Testis (tissue), 3 donors: ENCODE data around the gene NFIL3. TPM values are rescaled to one million over a fixed set of nuclear protein-coding genes. Genes with fewer than 3 reads are reported as not detected.
"Not testable (repeated sequence)": the region's sequence is repeated elsewhere in the genome, so short reads cannot be mapped to it uniquely, and the experiment has no call there.

Experiments
- DNase-seq: peaks from one replicate; pipeline ENCODE4 v3.0.0-alpha.2; 2019
- H3K27ac ChIP-seq, 2 donors: fragments of 200-600 bp; sonication (generic); one replicate each; pipeline ENCODE4 v1.5.1; 2019
- H3K27me3 ChIP-seq: fragments of 200-600 bp; sonication (generic); one replicate; pipeline ENCODE4 v1.5.1; 2019
- H3K36me3 ChIP-seq: fragments of 200-600 bp; sonication (generic); one replicate; pipeline ENCODE4 v1.5.1; 2017; ENCODE audit warnings: low read depth; ENCODE audit errors: missing control alignments
- H3K4me1 ChIP-seq: fragments of 200-600 bp; sonication (generic); one replicate; pipeline ENCODE4 v1.5.1; 2019
- H3K4me3 ChIP-seq, 2 donors: fragments of 200-600 bp; sonication (generic); one replicate each; pipeline ENCODE4 v1.5.1; 2017 to 2019
- H3K9me3 ChIP-seq: fragments of 200-600 bp; sonication (generic); one replicate; pipeline ENCODE4 v1.5.1; 2017
- POLR2A ChIP-seq: fragments of 450-650 bp; IDR thresholded peaks from one replicate; pipeline ENCODE4 v1.6.1; 2017; ENCODE audit warnings: antibody characterized with exemption, mild to moderate bottlenecking, moderate library complexity
- WGBS, 2 donors: methylation state at CpG; one replicate each; pipeline ENCODE4 v1.1.5; 2018; 5-methylcytosine and 5-hydroxymethylcytosine counted together
- intact Hi-C: fragments of 100-400 bp; cut with DNase I; formaldehyde crosslinking; loops from one replicate; pipeline ENCODE4 v1.15.1; 2023; ENCODE audit warnings: low total_unique reads
- polyA plus RNA-seq: library from polyadenylated mRNA; stranded (reverse); fragments of 350-450 nt; fragmentation: Illumina TruSeq; extraction: RNeasy Lipid Tissue Mini Kit (QIAGEN cat#74804); gene quantifications from one replicate; pipeline ENCODE4 v1.2.3, GENCODE V29; 2014; ENCODE audit warnings: low read depth, low replicate concordance; ENCODE audit not compliant: insufficient read depth
- total RNA-seq, 2 donors: library from RNA; depleted of rRNA; stranded (reverse); fragments of >200 nt; gene quantifications; one replicate each; pipeline ENCODE4 v1.2.3, GENCODE V29; 2016
- TF ChIP-seq, protein P1 (sequence below), 3 experiments: fragments of 450-650 bp in 2 of 3; fragments of 200-600 bp in 1 of 3; sonication (generic) in 1 of 3; IDR thresholded peaks; one replicate each; pipeline ENCODE4 v1.5.1; 2016 to 2019; ENCODE audit warnings: antibody characterized with exemption in 3 of 3, mild to moderate bottlenecking in 2 of 3, moderate library complexity in 1 of 3

Gene NFIL3
- total and polyA plus RNA-seq, 3 donors from 2014 or later, result 25.3 to 34.8 (median 30.5) TPM

GRCh38 chr9:91378695-91379127 is 44.9 kb downstream of the NFIL3 start:
- Histone ChIP-seq H3K4me1 (no peaks in the 10 kb centered on the region), H3K36me3 (no peaks in the 10 kb centered on the region), H3K27ac (no peak overlapping the region), H3K27me3 (no peaks in the 10 kb centered on the region), H3K9me3 (no peaks in the 10 kb centered on the region), H3K4me3 (no peak overlapping the region)
- no peak for DNase-seq
- intact Hi-C loops, result no loop called here
- 91 to 93% methylated on average over 2 of the region's 2 CpGs for WGBS, 2 donors
- TF ChIP-seq, protein P1, sequence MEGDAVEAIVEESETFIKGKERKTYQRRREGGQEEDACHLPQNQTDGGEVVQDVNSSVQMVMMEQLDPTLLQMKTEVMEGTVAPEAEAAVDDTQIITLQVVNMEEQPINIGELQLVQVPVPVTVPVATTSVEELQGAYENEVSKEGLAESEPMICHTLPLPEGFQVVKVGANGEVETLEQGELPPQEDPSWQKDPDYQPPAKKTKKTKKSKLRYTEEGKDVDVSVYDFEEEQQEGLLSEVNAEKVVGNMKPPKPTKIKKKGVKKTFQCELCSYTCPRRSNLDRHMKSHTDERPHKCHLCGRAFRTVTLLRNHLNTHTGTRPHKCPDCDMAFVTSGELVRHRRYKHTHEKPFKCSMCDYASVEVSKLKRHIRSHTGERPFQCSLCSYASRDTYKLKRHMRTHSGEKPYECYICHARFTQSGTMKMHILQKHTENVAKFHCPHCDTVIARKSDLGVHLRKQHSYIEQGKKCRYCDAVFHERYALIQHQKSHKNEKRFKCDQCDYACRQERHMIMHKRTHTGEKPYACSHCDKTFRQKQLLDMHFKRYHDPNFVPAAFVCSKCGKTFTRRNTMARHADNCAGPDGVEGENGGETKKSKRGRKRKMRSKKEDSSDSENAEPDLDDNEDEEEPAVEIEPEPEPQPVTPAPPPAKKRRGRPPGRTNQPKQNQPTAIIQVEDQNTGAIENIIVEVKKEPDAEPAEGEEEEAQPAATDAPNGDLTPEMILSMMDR (IDR thresholded peaks at IDR 0.05), result no peak
- TF ChIP-seq POLR2A, result no peak

DNA sequence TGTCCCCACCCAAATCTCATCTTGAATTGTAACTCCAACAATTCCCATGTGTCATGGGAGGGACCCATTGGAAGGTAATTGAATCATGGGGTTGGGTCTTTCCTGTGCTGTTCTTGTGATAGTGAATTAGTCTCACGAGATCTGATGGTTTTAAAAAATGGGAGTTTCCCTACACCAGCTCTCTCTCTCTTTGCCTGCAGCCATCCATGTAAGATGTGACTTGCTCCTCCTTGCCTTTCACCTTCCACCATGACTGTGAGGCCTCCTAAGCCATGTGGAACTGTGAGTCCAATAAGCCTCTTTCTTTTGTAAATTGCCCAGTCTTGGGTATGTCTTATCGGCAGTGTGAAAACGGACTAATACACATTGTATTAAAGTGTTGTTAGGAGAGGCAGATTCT is 45.6 kb downstream of the NFIL3 start:
- H3K36me3 ChIP-seq, DNase-seq, H3K9me3 ChIP-seq, H3K27ac ChIP-seq, intact Hi-C loops, H3K4me3 ChIP-seq, H3K4me1 ChIP-seq, H3K27me3 ChIP-seq: not testable (repeated sequence)
- WGBS, 2 donors, result 92 to 96% methylated on average over 3 of the region's 3 CpGs

DNA sequence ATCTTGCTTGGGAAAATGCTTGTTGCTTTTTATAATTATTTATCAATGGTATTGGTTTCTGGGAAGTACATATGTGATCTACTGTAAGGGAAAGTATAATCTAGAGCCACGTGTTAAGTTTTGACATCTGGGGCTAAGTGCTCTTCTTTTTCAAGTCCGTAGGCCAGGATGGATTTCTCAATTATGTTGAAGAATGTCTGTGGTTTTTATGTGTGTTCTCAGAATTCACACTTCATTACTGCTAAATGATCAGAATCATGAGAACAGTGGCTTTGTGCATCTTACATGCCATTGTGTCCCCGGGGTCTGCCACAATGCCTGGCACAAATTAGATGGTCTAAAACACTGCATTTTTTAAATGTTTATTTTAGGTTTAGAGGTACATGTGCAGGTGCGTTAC is 47.4 kb downstream of the NFIL3 start:
- Histone ChIP-seq H3K9me3 (no peaks in the 10 kb centered on the region), H3K4me3 (no peak overlapping the region), H3K4me1 (no peaks in the 10 kb centered on the region), H3K27me3 (no peaks in the 10 kb centered on the region), H3K36me3 (no peaks in the 10 kb centered on the region), H3K27ac (no peak overlapping the region)
- TF ChIP-seq, protein P1 (IDR thresholded peaks at IDR 0.05), result no peak
- no peak for TF ChIP-seq POLR2A
- 82 to 86% methylated on average over 4 of the region's 4 CpGs for whole genome bisulfite sequencing, 2 donors
- DNase-seq, result no peak
- intact Hi-C loops, result no loop called here

- intact Hi-C loops, result no loop called here
- TF ChIP-seq, protein P1 (IDR thresholded peaks at IDR 0.05), result no peak
- TF ChIP-seq POLR2A, result no peak
- no peaks in the 10 kb centered on the region for H3K27me3 ChIP-seq
- H3K4me1 ChIP-seq, result no peaks in the 10 kb centered on the region
- DNase-seq, result no peak
- H3K9me3 ChIP-seq, result no peaks in the 10 kb centered on the region
- WGBS, 2 donors, result 46 to 67% methylated on average over 3 of the region's 3 CpGs
- no peak overlapping the region for H3K4me3 ChIP-seq
- no peak overlapping the region for H3K27ac ChIP-seq
- H3K36me3 ChIP-seq, result no peaks in the 10 kb centered on the region
Measured at GRCh38 chr9:91374939-91375338, 48.7 kb downstream of the NFIL3 start.

GRCh38 chr9:91371894-91372293 is 51.7 kb downstream of the NFIL3 start:
- TF ChIP-seq, protein P1 (IDR thresholded peaks at IDR 0.05), result no peak
- TF ChIP-seq POLR2A, result no peak
- WGBS, 2 donors, result 43 to 63% methylated on average over 1 of the region's 1 CpG
- DNase-seq, result no peak
- intact Hi-C loops, result no loop called here
- Histone ChIP-seq H3K9me3 (no peaks in the 10 kb centered on the region), H3K27me3 (no peaks in the 10 kb centered on the region), H3K4me1 (no peaks in the 10 kb centered on the region), H3K4me3 (no peak overlapping the region), H3K27ac (no peak overlapping the region), H3K36me3 (no peaks in the 10 kb centered on the region)

DNA sequence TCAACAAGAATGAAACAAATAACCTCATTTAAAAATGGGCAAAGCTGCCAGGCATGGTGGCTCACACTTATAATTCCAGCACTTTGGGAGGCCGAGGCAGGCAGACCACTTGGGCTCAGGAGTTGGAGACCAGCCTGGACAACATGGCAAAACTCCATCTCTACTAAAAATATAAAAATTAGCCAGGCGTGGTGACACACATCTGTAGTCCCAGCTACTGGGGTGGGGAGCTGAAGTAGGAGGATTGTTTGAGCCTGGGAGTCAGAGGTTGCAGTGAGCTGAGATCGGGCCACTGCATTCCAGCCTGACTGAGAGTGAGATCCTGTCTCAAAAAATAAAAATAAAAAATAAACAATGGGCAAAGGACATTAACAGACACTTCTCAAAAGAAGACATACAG is 53.6 kb downstream of the NFIL3 start:
- intact Hi-C loops, DNase-seq, H3K9me3 ChIP-seq, H3K27me3 ChIP-seq, H3K36me3 ChIP-seq, H3K27ac ChIP-seq, H3K4me3 ChIP-seq, H3K4me1 ChIP-seq: not testable (repeated sequence)
- 89 to 91% methylated on average over 3 of the region's 3 CpGs for WGBS, 2 donors
